ENCODE results near the gene CCNC.

CCNC gene

GRCh38 chr6:99563056-99563723 is 5.3 kb downstream of the CCNC start:
- Histone ChIP-seq H3K4me1 (ENCODE audit: control insufficient read depth, insufficient read depth, low read length) (peaks cover 5% of the 10 kb centered on the region; the same call in 1 of the 2 replicates), H3K27ac (ENCODE audit: extremely low read depth, low read depth, low read length) (no peak overlapping the region), H3K4me3 (ENCODE audit: low read depth, low read length) (no peak overlapping the region), H3K9me3 (ENCODE audit: control insufficient read depth, insufficient read depth, low read depth, low read length) (no peaks in the 10 kb centered on the region), H3K36me3 (ENCODE audit: control insufficient read depth in 2 of 2, insufficient read depth in 1 of 2, low read length in 2 of 2) (peaks cover 14 to 26% of the 10 kb centered on the region in 2 experiments)
- ChIA-PET CTCF (interaction anchor here (0.5 kb wide), 1 partner anchor 25 kb away, joined by 4 read pairs; no protein-coding TSS in a partner anchor), POLR2A (interaction anchor here (0.6 kb wide), 1 partner anchor 11 kb away, joined by 3 read pairs; no protein-coding TSS in a partner anchor)
- TF ChIP-seq ZNF169 (tag by site-specific recombination; IDR thresholded peaks at IDR 0.05) (no peak), ZSCAN23 (tag by site-specific recombination; IDR thresholded peaks at IDR 0.05) (no peak), ZNF423 (tag by site-specific recombination; IDR thresholded peaks at IDR 0.05) (no peak), ZNF792 (tag by site-specific recombination; IDR thresholded peaks at IDR 0.05) (no peak), ZNF776 (tag by site-specific recombination; IDR thresholded peaks at IDR 0.05; ENCODE audit: borderline replicate concordance) (no peak)
- TF ChIP-seq, protein P1, sequence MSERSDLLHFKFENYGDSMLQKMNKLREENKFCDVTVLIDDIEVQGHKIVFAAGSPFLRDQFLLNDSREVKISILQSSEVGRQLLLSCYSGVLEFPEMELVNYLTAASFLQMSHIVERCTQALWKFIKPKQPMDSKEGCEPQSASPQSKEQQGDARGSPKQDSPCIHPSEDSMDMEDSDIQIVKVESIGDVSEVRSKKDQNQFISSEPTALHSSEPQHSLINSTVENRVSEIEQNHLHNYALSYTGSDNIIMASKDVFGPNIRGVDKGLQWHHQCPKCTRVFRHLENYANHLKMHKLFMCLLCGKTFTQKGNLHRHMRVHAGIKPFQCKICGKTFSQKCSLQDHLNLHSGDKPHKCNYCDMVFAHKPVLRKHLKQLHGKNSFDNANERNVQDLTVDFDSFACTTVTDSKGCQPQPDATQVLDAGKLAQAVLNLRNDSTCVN (tag by site-specific recombination; optimal IDR thresholded peaks at IDR 0.05) = no peak

- ChIA-PET CTCF (interaction anchor here (0.6 to 1.5 kb wide), 3 partner anchors 11 to 307 kb away, joined by 3 read pairs; no protein-coding TSS in a partner anchor), POLR2A (interaction anchor here (1.9 kb wide), 1 partner anchor 8 kb away, joined by 7 read pairs; the partner anchor contains the start of gene CCNC)
- H3K4me3 ChIP-seq (ENCODE audit: low read depth, low read length) = no peak overlapping the region
- peaks cover 39 to 51% of the 10 kb centered on the region in 2 experiments for H3K36me3 ChIP-seq (ENCODE audit: control insufficient read depth in 2 of 2, insufficient read depth in 1 of 2, low read length in 2 of 2)
- H3K9me3 ChIP-seq (ENCODE audit: control insufficient read depth, insufficient read depth, low read depth, low read length) = no peaks in the 10 kb centered on the region
- H3K27ac ChIP-seq (ENCODE audit: extremely low read depth, low read depth, low read length) = no peak overlapping the region
- no peaks in the 10 kb centered on the region for H3K4me1 ChIP-seq (ENCODE audit: control insufficient read depth, insufficient read depth, low read length)
- no peak for TF ChIP-seq PRDM2 (tag by site-specific recombination; IDR thresholded peaks at IDR 0.05; ENCODE audit: borderline replicate concordance)
- no peak for TF ChIP-seq ZNF398 (tag by site-specific recombination; IDR thresholded peaks at IDR 0.05)
- no peak for TF ChIP-seq ZNF266 (tag by site-specific recombination; IDR thresholded peaks at IDR 0.05; ENCODE audit: low read depth)
- TF ChIP-seq CTCF (tag by site-specific recombination; IDR thresholded peaks at IDR 0.05) = no peak
- TF ChIP-seq ZNF596 (tag by site-specific recombination; IDR thresholded peaks at IDR 0.05) = no peak
- no peak for TF ChIP-seq OVOL3 (tag by site-specific recombination; IDR thresholded peaks at IDR 0.05)
- no peak for TF ChIP-seq ZNF416 (tag by site-specific recombination; IDR thresholded peaks at IDR 0.05)
- no peak for TF ChIP-seq ZNF843 (tag by site-specific recombination; IDR thresholded peaks at IDR 0.05)
- TF ChIP-seq ZNF830 (tag by site-specific recombination; IDR thresholded peaks at IDR 0.05; ENCODE audit: low read depth) = no peak
- TF ChIP-seq GLIS1 (tag by site-specific recombination; IDR thresholded peaks at IDR 0.05) = no peak
- TF ChIP-seq, protein P2, sequence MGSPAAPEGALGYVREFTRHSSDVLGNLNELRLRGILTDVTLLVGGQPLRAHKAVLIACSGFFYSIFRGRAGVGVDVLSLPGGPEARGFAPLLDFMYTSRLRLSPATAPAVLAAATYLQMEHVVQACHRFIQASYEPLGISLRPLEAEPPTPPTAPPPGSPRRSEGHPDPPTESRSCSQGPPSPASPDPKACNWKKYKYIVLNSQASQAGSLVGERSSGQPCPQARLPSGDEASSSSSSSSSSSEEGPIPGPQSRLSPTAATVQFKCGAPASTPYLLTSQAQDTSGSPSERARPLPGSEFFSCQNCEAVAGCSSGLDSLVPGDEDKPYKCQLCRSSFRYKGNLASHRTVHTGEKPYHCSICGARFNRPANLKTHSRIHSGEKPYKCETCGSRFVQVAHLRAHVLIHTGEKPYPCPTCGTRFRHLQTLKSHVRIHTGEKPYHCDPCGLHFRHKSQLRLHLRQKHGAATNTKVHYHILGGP (tag by site-specific recombination; IDR thresholded peaks at IDR 0.05) = no peak
- no peak for TF ChIP-seq ZNF704 (tag by site-specific recombination; IDR thresholded peaks at IDR 0.05)
Measured at GRCh38 chr6:99560668-99561067, 7.8 kb downstream of the CCNC start.

Measured in HEK293 (cell line).